GM19395 (cell line): ENCODE results near the gene BMPER.

Experiments used
- ATAC-seq: cut with Tn5 transposase; IDR thresholded peaks from one replicate; pipeline ENCODE4 v1.9.1; 2021; ENCODE audit warnings: mild to moderate bottlenecking, moderate library complexity; ENCODE audit not compliant: unreplicated experiment

The BMPER gene

GRCh38 chr7:34016876-34017275 lies 111.5 kb downstream of the BMPER start:
- no peak for ATAC-seq

- no peak for ATAC-seq
Measured at GRCh38 chr7:34019301-34019790, 114.0 kb downstream of the BMPER start.

- no peak for ATAC-seq
Measured at GRCh38 chr7:34022626-34023025, 117.3 kb downstream of the BMPER start.

GRCh38 chr7:34025600-34025999 lies 120.3 kb downstream of the BMPER start:
- no peak for ATAC-seq

GRCh38 chr7:34026481-34027190 lies 121.3 kb downstream of the BMPER start:
- no peak for ATAC-seq

GRCh38 chr7:34031156-34031555 lies 125.8 kb downstream of the BMPER start:
- ATAC-seq = no peak

GRCh38 chr7:34034728-34035127 lies 129.4 kb downstream of the BMPER start:
- ATAC-seq = no peak

- no peak for ATAC-seq
Measured at GRCh38 chr7:34036051-34036920, 130.9 kb downstream of the BMPER start.

- no peak for ATAC-seq
Measured at GRCh38 chr7:34036972-34037792, 131.8 kb downstream of the BMPER start.

- no peak for ATAC-seq
Measured at GRCh38 chr7:34038816-34039470, 133.6 kb downstream of the BMPER start.

GRCh38 chr7:34041707-34042106 lies 136.4 kb downstream of the BMPER start:
- ATAC-seq = no peak

- no peak for ATAC-seq
Measured at GRCh38 chr7:34042406-34042805, 137.1 kb downstream of the BMPER start.

GRCh38 chr7:34043461-34044305 lies 138.3 kb downstream of the BMPER start:
- no peak for ATAC-seq

- no peak for ATAC-seq
Measured at GRCh38 chr7:34044306-34044643, 138.9 kb downstream of the BMPER start.

GRCh38 chr7:34044734-34045353 lies 139.5 kb downstream of the BMPER start:
- no peak for ATAC-seq

- no peak for ATAC-seq
Measured at GRCh38 chr7:34048445-34048844, 143.1 kb downstream of the BMPER start.

- no peak for ATAC-seq
Measured at GRCh38 chr7:34054075-34054474, 148.7 kb downstream of the BMPER start.

- no peak for ATAC-seq
Measured at GRCh38 chr7:34057136-34057535, 151.8 kb downstream of the BMPER start.

GRCh38 chr7:34057956-34058355 lies 152.6 kb downstream of the BMPER start:
- no peak for ATAC-seq

GRCh38 chr7:34058801-34059135 lies 153.4 kb downstream of the BMPER start:
- ATAC-seq = no peak
